Activated B cell treated with CpG ODN at 0.5 μM for 24 hours (primary cell): ENCODE results near the gene BSCL2. TPM values are rescaled to one million over a fixed set of nuclear protein-coding genes. Genes with fewer than 3 reads are reported as not detected.
"Not testable (repeated sequence)": the region's sequence is repeated elsewhere in the genome, so short reads cannot be mapped to it uniquely, and the experiment has no call there.

Experiments used
- ATAC-seq: fragments of 200-7000 bp; cut with Tn5 transposase; one replicate; pipeline ENCODE4 v1.10.0; 2021; ENCODE audit warnings: low read depth, mild to moderate bottlenecking, moderate library complexity
- CTCF ChIA-PET: fragments of 350-600 bp; sonication (Branson Sonifier 250); formaldehyde crosslinking; loops from one replicate; lab custom pipeline; 2021; ENCODE audit warnings: antibody characterized with exemption; lab: Charles Lee
- POLR2A ChIA-PET: fragments of 350-600 bp; sonication (Branson Sonifier 250); formaldehyde crosslinking; loops from one replicate; lab custom pipeline; 2021; ENCODE audit warnings: antibody characterized with exemption; lab: Charles Lee
- DNase-seq: peaks from one replicate; pipeline ENCODE4 v3.0.0; 2022
- H3K27ac Mint-ChIP-seq: one replicate; pipeline ENCODE4 v1.8.0; 2020; ENCODE audit warnings: mixed read lengths
- H3K27me3 Mint-ChIP-seq: one replicate; pipeline ENCODE4 v1.8.0; 2021; ENCODE audit warnings: mixed read lengths
- H3K36me3 Mint-ChIP-seq: one replicate; pipeline ENCODE4 v1.8.0; 2021; ENCODE audit warnings: low read depth, mixed read lengths
- H3K4me1 Mint-ChIP-seq: one replicate; pipeline ENCODE4 v1.8.0; 2021; ENCODE audit warnings: mixed read lengths
- H3K4me3 Mint-ChIP-seq: one replicate; pipeline ENCODE4 v1.8.0; 2020; ENCODE audit warnings: mild to moderate bottlenecking, mixed read lengths
- H3K9me3 Mint-ChIP-seq: one replicate; pipeline ENCODE4 v1.8.0; 2020; ENCODE audit warnings: mixed read lengths
- CTCF ChIP-seq: fragments of 200-600 bp; IDR thresholded peaks from one replicate; pipeline ENCODE4 v1.8.0; 2022; ENCODE audit warnings: antibody characterized with exemption, mild to moderate bottlenecking
- intact Hi-C: fragments of 100-400 bp; cut with micrococcal nuclease; formaldehyde crosslinking; loops from one replicate; pipeline ENCODE4 v1.15.1; 2024
- total RNA-seq: library from RNA; stranded (reverse); gene quantifications from 2 replicates; pipeline ENCODE4 v1.2.3, GENCODE V29; 2022

The BSCL2 gene
- total RNA-seq, 1 donor from 2014 or later, result 18.6 TPM

GRCh38 chr11:62705880-62706849 lies 1.1 kb downstream of the BSCL2 start:
- ChIA-PET CTCF (interaction anchor here (1.0 to 1.6 kb wide), 4 partner anchors 12 to 175 kb away, joined by 3 to 6 read pairs (median 4); partner anchors contain the start of genes C11orf98, CSKMT and SLC3A2), POLR2A (interaction anchor here (0.6 to 8.0 kb wide), 22 partner anchors 12 to 174 kb away, joined by 3 to 188 read pairs (median 8); partner anchors contain the start of genes B3GAT3, C11orf98, CSKMT and EEF1G)
- TF ChIP-seq CTCF, result no peak
- intact Hi-C loops, result loop anchor here (1.0 to 2.0 kb wide), 3 partner anchors 27 to 175 kb away; partner anchors contain the start of genes GANAB and UBXN1
- Mint-ChIP-seq H3K4me3 (peak overlapping the region; percentile 92), H3K9me3 (no peaks in the 10 kb centered on the region), H3K27ac (peak overlapping the region; percentile 99), H3K36me3 (peaks cover 23% of the 10 kb centered on the region), H3K4me1 (peaks cover 49% of the 10 kb centered on the region), H3K27me3 (no peaks in the 10 kb centered on the region)
- DNase-seq (peak; percentile 90), ATAC-seq (peak; percentile 73)

GRCh38 chr11:62705413-62705812 lies 1.8 kb downstream of the BSCL2 start:
- ChIA-PET CTCF (interaction anchor here (1.0 to 1.6 kb wide), 3 partner anchors 11 to 40 kb away, joined by 3 to 6 read pairs (median 5); partner anchors contain the start of genes C11orf98 and CSKMT), POLR2A (interaction anchor here (0.9 to 8.0 kb wide), 16 partner anchors 21 to 175 kb away, joined by 3 to 188 read pairs (median 21); partner anchors contain the start of genes B3GAT3, C11orf98, CSKMT and EEF1G)
- DNase-seq, result no peak
- TF ChIP-seq CTCF, result no peak
- Mint-ChIP-seq H3K4me1 (peaks cover 49% of the 10 kb centered on the region), H3K27me3 (no peaks in the 10 kb centered on the region), H3K27ac (peak overlapping the region; percentile 86), H3K9me3 (no peaks in the 10 kb centered on the region), H3K36me3 (peaks cover 19% of the 10 kb centered on the region), H3K4me3 (peak overlapping the region; percentile 92)
- intact Hi-C loops, result no loop called here
- no peak for ATAC-seq

- H3K9me3 Mint-ChIP-seq, H3K4me3 Mint-ChIP-seq, ATAC-seq, intact Hi-C loops, H3K27ac Mint-ChIP-seq, H3K36me3 Mint-ChIP-seq, DNase-seq, H3K27me3 Mint-ChIP-seq: not testable (repeated sequence)
- CTCF ChIA-PET, result interaction anchor here (0.6 kb wide), 1 partner anchor 161 kb away, joined by 4 read pairs; no protein-coding TSS in a partner anchor
- peaks cover 37% of the 10 kb centered on the region for H3K4me1 Mint-ChIP-seq
- POLR2A ChIA-PET, result interaction anchor here (0.6 to 6.4 kb wide), 4 partner anchors 32 to 163 kb away, joined by 3 to 67 read pairs (median 4); partner anchors contain the start of genes UQCC3 and ZBTB3
Observed at GRCh38 chr11:62703921-62704320, 3.3 kb downstream of the BSCL2 start.

- H3K9me3 Mint-ChIP-seq, result no peaks in the 10 kb centered on the region
- ChIA-PET POLR2A (interaction anchor here (1.3 kb wide), 1 partner anchor 30 kb away, joined by 6 read pairs; the partner anchor contains the start of genes LBHD1 and UQCC3), CTCF (interaction anchor here (1.4 kb wide), 1 partner anchor 9 kb away, joined by 8 read pairs; no protein-coding TSS in a partner anchor)
- H3K4me1 Mint-ChIP-seq, result peaks cover 20% of the 10 kb centered on the region
- peaks cover 9% of the 10 kb centered on the region for H3K36me3 Mint-ChIP-seq
- no peak for ATAC-seq
- no peak overlapping the region for H3K4me3 Mint-ChIP-seq
- intact Hi-C loops, result no loop called here
- no peak for DNase-seq
- H3K27ac Mint-ChIP-seq, result no peak overlapping the region
- no peaks in the 10 kb centered on the region for H3K27me3 Mint-ChIP-seq
- no peak for TF ChIP-seq CTCF
Observed at GRCh38 chr11:62702246-62702645, 5.0 kb downstream of the BSCL2 start.

- Mint-ChIP-seq H3K4me3 (no peak overlapping the region), H3K27me3 (no peaks in the 10 kb centered on the region), H3K36me3 (peaks cover 24% of the 10 kb centered on the region), H3K9me3 (no peaks in the 10 kb centered on the region), H3K4me1 (peaks cover 5% of the 10 kb centered on the region), H3K27ac (no peak overlapping the region)
- TF ChIP-seq CTCF, result no peak
- POLR2A ChIA-PET, result interaction anchor here (0.6 to 1.9 kb wide), 11 partner anchors 10 to 270 kb away, joined by 3 to 8 read pairs (median 5); partner anchors contain the start of genes C11orf98, CSKMT, INTS5 and LBHD1
- intact Hi-C loops, result loop anchor here (1.0 kb wide), 7 partner anchors 13 to 299 kb away; partner anchors contain the start of gene EML3
- CTCF ChIA-PET, result interaction anchor here (0.6 to 4.7 kb wide), 19 partner anchors 8 to 301 kb away, joined by 3 to 37 read pairs (median 5); partner anchors contain the start of genes B3GAT3, C11orf98, CSKMT and EEF1G
- DNase-seq (peak; percentile 55), ATAC-seq (peak; percentile 88)
Observed at GRCh38 chr11:62694455-62695167, 12.6 kb downstream of the BSCL2 start.

GRCh38 chr11:62693624-62694023 lies 13.6 kb downstream of the BSCL2 start:
- H3K27ac Mint-ChIP-seq, H3K9me3 Mint-ChIP-seq, ATAC-seq, H3K4me1 Mint-ChIP-seq, H3K27me3 Mint-ChIP-seq, H3K4me3 Mint-ChIP-seq, DNase-seq: not testable (repeated sequence)
- CTCF ChIA-PET, result interaction anchor here (0.6 to 4.7 kb wide), 15 partner anchors 9 to 300 kb away, joined by 3 to 37 read pairs (median 5); partner anchors contain the start of genes C11orf98, CSKMT and TUT1
- intact Hi-C loops, result loop anchor here (1.0 kb wide), 6 partner anchors 12 to 298 kb away; partner anchors contain the start of gene EML3
- peaks cover 25% of the 10 kb centered on the region for H3K36me3 Mint-ChIP-seq
- POLR2A ChIA-PET, result interaction anchor here (0.6 to 1.9 kb wide), 7 partner anchors 13 to 269 kb away, joined by 3 to 8 read pairs (median 5); partner anchors contain the start of genes C11orf98, CSKMT and TUT1
